Measurements from ENCODE around the gene MMP11.

GRCh38 chr22:23772649-23773473 lies at the start of gene MMP11:
- TF ChIP-seq CTCF (IDR thresholded peaks at IDR 0.05) (peak in 2 of 4 experiments; percentile 23 to 27), POLR2A (IDR thresholded peaks at IDR 0.05) (peak in 1 of 2 donors; percentile 39)
